H1 (cell line): ENCODE results near the gene LANCL2. TPM values are rescaled to one million over a fixed set of nuclear protein-coding genes. Genes with fewer than 3 reads are reported as not detected.

Source experiments
- FOSL1 ChIP-seq: IDR thresholded peaks from 2 replicates; pipeline ENCODE4 v1.6.1; 2011; ENCODE audit warnings: mild to moderate bottlenecking, low read depth, low read length, moderate library complexity; ENCODE audit not compliant: insufficient read depth
- HDAC2 ChIP-seq, 2 experiments: fragments of 300-600 bp in 1 of 2; sonication (generic) in 1 of 2; IDR thresholded peaks; 2 replicates each; pipeline ENCODE4 v1.6.1; 2011 to 2012; ENCODE audit warnings: low read depth in 2 of 2, low read length in 2 of 2, mild to moderate bottlenecking in 2 of 2, moderate library complexity in 2 of 2, borderline replicate concordance in 1 of 2, inconsistent platforms in 1 of 2
- NANOG ChIP-seq: IDR thresholded peaks from 2 replicates; pipeline ENCODE4 v1.6.1; 2011; ENCODE audit warnings: low read length, low read depth, mild to moderate bottlenecking, inconsistent platforms; ENCODE audit not compliant: insufficient read depth, poor library complexity, severe bottlenecking
- RFX5 ChIP-seq: IDR thresholded peaks from 2 replicates; pipeline ENCODE4 v1.6.1; 2011; ENCODE audit warnings: low read depth, low read length, improper control_type of control experiment, borderline replicate concordance
- TBP ChIP-seq: IDR thresholded peaks from 2 replicates; pipeline ENCODE4 v1.6.1; 2011; ENCODE audit warnings: low read depth, low read length, improper control_type of control experiment
- polyA plus RNA-seq, 7 experiments: library from polyadenylated mRNA; depleted of rRNA in 3 of 7; stranded (reverse) in 5 of 7; unstranded in 2 of 7; fragments of >200 nt in 5 of 7; fragments of 200-250 nt in 2 of 7; gene quantifications; 1 replicate in 5 of 7; 2 replicates in 1 of 7; 4 replicates in 1 of 7; pipeline versions ENCODE4 v1.2.1 to v1.2.3, GENCODE V29; 2011 to 2013; ENCODE audit warnings: missing spikeins in 2 of 7, mixed read lengths in 2 of 7
- total RNA-seq: library from RNA; stranded (reverse); fragmentation: NEBNext Ultra II Directional; extraction: Animal tissue kit (Norgen Biotek cat#: 25700); gene quantifications from 2 replicates; pipeline ENCODE4 v1.2.1, GENCODE V29; 2021

The LANCL2 gene
- total and polyA plus RNA-seq, 2 of the 8 experiments (the other 6 are each of a cell fraction or from before 2014, with no cell fraction given), result 9.2 to 9.5 TPM

DNA sequence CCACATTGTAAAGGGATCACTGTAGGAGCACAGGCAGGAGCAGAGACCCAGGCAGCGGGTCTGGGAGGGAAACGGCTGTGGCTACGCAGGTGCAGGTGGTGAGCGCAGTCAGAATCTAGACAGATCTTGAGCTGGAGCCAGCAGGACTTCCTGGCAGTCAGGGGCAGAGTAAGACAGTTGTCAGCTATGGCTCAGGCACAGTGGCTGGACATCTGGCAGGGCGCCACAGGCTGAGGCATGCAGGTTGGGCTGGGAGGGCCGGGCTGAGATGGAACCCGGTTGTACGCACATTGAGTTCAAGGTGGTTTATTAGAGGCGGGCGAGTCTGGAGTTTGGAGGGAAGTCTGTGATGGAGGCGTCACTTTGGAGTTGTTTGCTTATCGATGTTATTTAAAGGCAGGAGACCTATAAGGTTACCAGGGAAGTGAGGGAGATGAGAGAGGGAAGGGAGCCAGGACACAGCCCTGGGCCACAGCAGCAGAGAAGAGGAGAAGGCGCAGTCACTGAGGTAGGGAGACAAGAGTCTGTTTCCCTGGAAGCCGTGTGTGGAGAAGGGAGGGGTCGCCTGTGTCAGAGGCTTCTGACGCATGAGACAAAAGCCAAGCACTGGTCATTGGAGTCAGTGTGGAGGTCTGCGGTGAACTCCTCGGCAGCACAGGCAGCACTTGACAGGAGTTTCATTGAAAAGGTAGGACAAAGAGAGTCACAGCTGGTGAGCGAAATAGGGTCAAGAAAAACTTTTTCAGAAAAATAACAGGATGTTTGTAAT, 73.8 kb downstream of the LANCL2 start (continued):
- TF ChIP-seq HDAC2 (IDR thresholded peaks at IDR 0.05; ENCODE audit: borderline replicate concordance in 1 of 2, low read depth in 2 of 2, low read length in 2 of 2) (no peak), FOSL1 (no peak), TBP (no peak), RFX5 (no peak), NANOG (no peak)
